Stimulated activated CD4-positive, alpha-beta T cell treated with anti-CD3 and anti-CD28 coated beads, Interleukin-12 subunit alpha, Interleukin-12 subunit beta, amount 100 ng/mL, for 48 hours (primary cell): ENCODE measurements around the gene MAPKAPK2.
"Not testable (repeated sequence)": the region's sequence is repeated elsewhere in the genome, so short reads cannot be mapped to it uniquely, and the experiment has no call there.

Source experiments
- DNase-seq, 3 donors: peaks; one replicate each; pipeline ENCODE4 v3.0.0-alpha.2; 2020; ENCODE audit warnings: low read depth in 2 of 3, low spot score in 1 of 3

Gene MAPKAPK2

GRCh38 chr1:206770531-206771337 lies 86.0 kb downstream of the MAPKAPK2 start, which contains the start of gene IL19:
Gene IL19, plus strand, starts transcription at chr1:206770773. Its CDS starts 65,890 bp downstream, at chr1:206836663.
- no peak for DNase-seq

GRCh38 chr1:206771338-206771692 lies 86.6 kb downstream of the MAPKAPK2 start:
- no peak for DNase-seq

GRCh38 chr1:206772243-206772937 lies 87.7 kb downstream of the MAPKAPK2 start, which contains the start of gene IL10:
Gene IL10, minus strand, starts transcription at chr1:206772494. Its CDS starts 59 bp downstream, at chr1:206772435.
- DNase-seq: no peak

GRCh38 chr1:206774093-206774492 lies 89.4 kb downstream of the MAPKAPK2 start:
- DNase-seq: no peak

GRCh38 chr1:206776229-206776628 lies 91.5 kb downstream of the MAPKAPK2 start:
- no peak for DNase-seq

GRCh38 chr1:206778031-206778430 lies 93.3 kb downstream of the MAPKAPK2 start:
- no peak for DNase-seq

GRCh38 chr1:206778911-206779310 lies 94.2 kb downstream of the MAPKAPK2 start:
- not testable (repeated sequence) for DNase-seq

- no peak for DNase-seq
Observed at GRCh38 chr1:206779638-206780037, 94.9 kb downstream of the MAPKAPK2 start.

- no peak for DNase-seq
Observed at GRCh38 chr1:206782448-206782847, 97.7 kb downstream of the MAPKAPK2 start.

- DNase-seq: no peak
Observed at GRCh38 chr1:206783506-206783905, 98.8 kb downstream of the MAPKAPK2 start.
